DMS53 treated with DMSO at 0.1 percent for 48 hours (cell line): ENCODE results near the gene LLGL1.

Experiments
- DNase-seq: peaks from one replicate; lab custom pipeline; 2025; ENCODE audit not compliant: unreplicated experiment; lab: John Stamatoyannopoulos, UW

The LLGL1 gene

GRCh38 chr17:18228176-18228682, 2.8 kb downstream of the LLGL1 start:
- no peak for DNase-seq

- no peak for DNase-seq
Measured at GRCh38 chr17:18229254-18229653, 3.8 kb downstream of the LLGL1 start.

- DNase-seq = no peak
Measured at GRCh38 chr17:18229771-18230170, 4.3 kb downstream of the LLGL1 start.

- DNase-seq = no peak
Measured at GRCh38 chr17:18230288-18231141, 5.1 kb downstream of the LLGL1 start.

GRCh38 chr17:18231164-18231563, 5.7 kb downstream of the LLGL1 start:
- no peak for DNase-seq

- no peak for DNase-seq
Measured at GRCh38 chr17:18233803-18234518, 8.5 kb downstream of the LLGL1 start.

GRCh38 chr17:18234853-18235380, 9.5 kb downstream of the LLGL1 start:
- no peak for DNase-seq

- no peak for DNase-seq
Measured at GRCh38 chr17:18235743-18236256, 10.4 kb downstream of the LLGL1 start.

- no peak for DNase-seq
Measured at GRCh38 chr17:18236494-18236893, 11.1 kb downstream of the LLGL1 start.

- no peak for DNase-seq
Measured at GRCh38 chr17:18237461-18237860, 12.0 kb downstream of the LLGL1 start.

GRCh38 chr17:18238299-18238698, 12.9 kb downstream of the LLGL1 start:
- no peak for DNase-seq

- DNase-seq = no peak
Measured at GRCh38 chr17:18240449-18240848, 15.0 kb downstream of the LLGL1 start.

- no peak for DNase-seq
Measured at GRCh38 chr17:18241229-18241871, 15.9 kb downstream of the LLGL1 start.

GRCh38 chr17:18245038-18245776, 19.8 kb downstream of the LLGL1 start:
- no peak for DNase-seq

GRCh38 chr17:18246109-18246725, 20.8 kb downstream of the LLGL1 start:
- no peak for DNase-seq

- DNase-seq = peak; percentile 88
Measured at GRCh38 chr17:18246880-18247612, 21.6 kb downstream of the LLGL1 start.

GRCh38 chr17:18247613-18248001, 22.2 kb downstream of the LLGL1 start:
- no peak for DNase-seq

- DNase-seq = peak; percentile 41
Measured at GRCh38 chr17:18248300-18248731, 22.9 kb downstream of the LLGL1 start.

GRCh38 chr17:18248811-18249210, 23.4 kb downstream of the LLGL1 start:
- no peak for DNase-seq
